GM19463 (cell line): Measurements from ENCODE around the gene FITM2.
"Not testable (repeated sequence)": the region's sequence is repeated elsewhere in the genome, so short reads cannot be mapped to it uniquely, and the experiment has no call there.

ENCODE experiments used
- ATAC-seq: cut with Tn5 transposase; IDR thresholded peaks from one replicate; pipeline ENCODE4 v1.9.1; 2021; ENCODE audit warnings: mild to moderate bottlenecking, moderate library complexity; ENCODE audit not compliant: unreplicated experiment

FITM2 gene

DNA sequence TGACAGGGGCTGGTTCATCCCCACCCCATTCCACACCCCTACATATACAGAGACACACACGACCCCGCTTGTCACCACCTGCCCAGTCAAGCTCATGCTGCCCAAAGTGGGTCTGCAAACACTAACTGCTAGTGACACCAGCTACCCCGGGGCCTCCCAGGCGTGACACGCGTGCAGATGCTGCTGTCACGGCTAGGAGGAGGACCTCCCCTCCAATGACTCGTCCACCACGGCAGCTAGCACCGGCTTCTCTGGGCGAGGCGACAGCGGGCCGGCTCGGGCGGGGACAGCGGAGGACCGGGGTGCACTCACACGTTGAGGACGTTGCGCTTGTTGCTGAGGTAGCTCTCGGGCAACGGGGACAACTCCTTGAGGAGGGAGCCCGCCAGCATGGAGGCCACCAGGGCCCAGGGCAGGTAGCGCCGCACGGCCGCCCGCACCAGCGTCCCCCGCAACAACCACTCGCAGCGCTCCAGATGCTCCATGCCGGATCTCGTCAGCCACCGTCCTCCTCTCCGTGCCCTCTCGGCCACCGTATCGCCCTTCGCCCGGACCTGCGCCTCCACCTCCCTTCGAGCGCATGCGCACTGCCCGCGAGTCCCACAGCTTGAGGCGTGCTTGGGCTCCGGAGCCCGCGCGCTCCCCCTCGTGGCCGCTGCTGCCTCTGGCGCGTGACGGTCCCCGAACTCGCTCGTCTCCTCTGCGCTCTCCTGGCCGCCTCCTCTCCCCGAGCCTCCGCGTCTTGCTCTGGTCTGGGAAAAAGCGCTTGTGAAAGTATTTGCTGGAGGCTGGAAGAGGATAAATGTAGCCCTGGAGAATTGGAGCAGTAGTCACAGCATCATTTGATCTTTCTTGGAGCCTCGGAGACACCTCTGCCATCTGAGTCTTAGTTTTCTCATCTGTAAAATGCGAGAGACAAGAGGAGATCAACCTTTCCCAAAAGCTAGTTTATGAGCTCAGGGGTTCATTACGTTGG, at the start of gene FITM2:
Gene FITM2 (minus strand): TSS at position 539 of the 976 bp plus-strand sequence. CDS start 54 bp downstream, at position 485.
- ATAC-seq, result peak; percentile 93

DNA sequence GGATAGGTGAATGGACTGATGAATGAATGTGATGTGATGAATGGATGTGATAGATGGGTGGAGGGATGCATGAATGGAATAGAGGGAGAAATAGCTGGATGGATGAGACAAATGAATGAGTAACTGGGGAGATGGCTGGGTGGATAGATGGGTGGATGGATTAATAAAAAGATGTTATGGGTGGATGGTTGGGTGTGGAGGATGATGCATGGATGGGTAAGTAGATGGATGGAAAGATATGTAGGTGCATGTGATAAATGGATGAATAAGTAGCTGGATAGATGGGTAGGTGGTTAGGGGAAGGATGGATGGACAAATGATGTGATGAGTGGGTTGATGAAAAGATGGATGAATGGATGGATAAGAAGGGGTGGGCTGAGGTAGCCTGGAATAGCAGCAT, 49.2 kb upstream of the FITM2 start:
- ATAC-seq, result no peak

DNA sequence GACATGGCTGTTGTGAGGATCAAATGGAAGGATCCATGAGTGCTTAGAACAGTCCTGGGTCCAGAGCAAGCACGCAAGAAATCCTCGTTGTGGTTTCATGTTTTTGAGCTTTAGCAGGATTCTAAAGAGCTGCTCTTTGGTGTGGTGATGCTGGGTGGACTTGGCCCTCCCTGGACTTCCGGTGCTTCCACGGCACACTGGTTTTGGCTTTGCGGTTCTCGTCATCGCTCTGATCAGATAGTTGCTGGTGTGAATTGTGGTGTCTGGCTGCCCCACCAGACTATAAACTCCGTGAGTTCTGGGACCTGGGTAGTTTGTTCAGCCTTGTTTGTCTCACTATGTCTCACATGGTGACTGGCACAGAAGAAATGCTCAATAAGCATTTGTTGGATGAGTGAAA, 47.8 kb upstream of the FITM2 start:
- no peak for ATAC-seq

DNA sequence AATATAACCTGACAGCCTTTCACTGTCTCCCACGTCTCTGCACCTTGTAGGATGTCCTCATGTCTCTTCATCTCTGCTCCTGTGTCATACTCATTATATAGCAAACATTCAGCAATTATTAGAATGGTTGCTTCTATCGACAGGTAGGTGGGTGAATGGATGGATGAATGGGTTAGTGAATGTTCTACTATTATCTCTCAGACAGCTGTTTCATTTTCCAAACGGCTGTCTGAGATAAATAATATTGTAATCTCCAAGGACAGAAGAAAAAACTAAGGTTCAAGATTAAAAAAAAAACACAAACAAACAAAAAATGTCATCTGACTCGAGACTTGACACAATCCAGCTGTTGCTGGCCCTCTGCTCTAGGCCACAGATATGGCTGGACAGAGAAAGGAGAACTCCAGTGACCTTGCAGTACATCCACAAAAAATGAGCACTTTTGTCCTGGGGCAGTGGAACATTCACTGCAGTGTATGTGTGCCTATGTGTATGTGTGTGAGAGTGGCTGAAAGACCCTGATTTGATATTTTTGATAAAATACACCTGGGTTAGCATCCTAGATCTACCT, 46.6 kb upstream of the FITM2 start:
- ATAC-seq, result no peak

DNA sequence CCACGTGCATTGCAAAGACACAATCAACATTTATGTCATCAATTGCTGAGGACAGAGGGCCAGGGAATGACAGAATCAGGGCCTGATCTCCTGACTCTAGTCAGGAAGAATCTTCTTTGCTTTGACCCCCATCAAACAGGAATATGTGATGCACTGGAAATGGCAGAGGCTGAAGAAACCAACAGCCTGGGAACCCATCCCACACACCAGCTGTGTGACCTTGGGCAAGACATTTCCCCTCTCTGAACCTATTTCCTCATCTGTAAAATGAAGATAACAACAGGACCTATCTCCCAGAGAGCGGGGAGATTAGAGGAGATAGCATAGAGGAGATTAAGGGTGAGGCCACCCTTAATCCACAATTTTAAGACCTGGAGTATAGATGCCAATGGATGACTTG, 46.0 kb upstream of the FITM2 start:
- no peak for ATAC-seq

- ATAC-seq, result no peak
Observed at GRCh38 chr20:44356353-44356723, 45.3 kb upstream of the FITM2 start.

DNA sequence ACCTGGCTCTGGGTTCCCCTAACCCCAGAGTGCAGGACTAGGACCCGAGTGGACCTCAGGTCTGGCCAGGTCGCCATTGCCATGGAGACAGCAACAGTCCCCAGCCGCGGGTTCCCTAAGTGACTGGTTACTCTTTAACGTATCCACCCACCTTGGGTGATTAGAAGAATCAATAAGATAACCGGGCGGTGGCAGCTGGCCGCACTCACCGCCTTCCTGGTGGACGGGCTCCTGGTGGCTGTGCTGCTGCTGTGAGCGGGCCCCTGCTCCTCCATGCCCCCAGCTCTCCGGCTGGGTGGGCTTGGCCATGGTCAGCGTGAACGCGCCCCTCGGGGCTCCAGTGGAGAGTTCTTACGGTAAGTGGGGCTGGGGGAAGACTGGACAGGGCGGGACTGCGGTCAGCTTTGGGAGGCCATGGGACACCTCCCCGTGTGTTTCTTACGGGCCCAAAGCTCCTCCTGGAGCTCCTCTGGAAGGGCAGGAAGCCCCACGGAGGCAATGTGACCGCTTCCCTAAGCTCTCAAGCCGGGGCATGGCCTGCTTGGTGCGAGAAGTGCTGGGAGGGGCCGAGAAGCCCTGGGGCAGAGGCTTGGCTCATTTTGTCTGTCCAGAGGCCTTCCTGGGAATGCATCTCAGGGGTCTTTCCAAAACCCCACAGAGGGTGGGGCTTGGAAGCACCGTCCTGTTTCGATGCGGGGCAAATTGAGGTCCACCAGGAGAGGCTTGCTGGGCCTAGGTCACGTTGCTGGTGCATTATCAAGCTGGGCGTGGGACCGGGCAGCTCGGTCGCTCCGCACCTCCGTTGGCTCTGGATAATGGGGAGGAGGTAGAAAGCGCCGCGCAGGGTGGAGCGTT, 44.7 kb upstream of the FITM2 start, which contains the start of gene HNF4A:
Gene HNF4A (plus strand): TSS at position 202 of the 855 bp plus-strand sequence. CDS start 106 bp downstream, at position 308.
- no peak for ATAC-seq

GRCh38 chr20:44354979-44355497, 44.0 kb upstream of the FITM2 start:
- no peak for ATAC-seq

DNA sequence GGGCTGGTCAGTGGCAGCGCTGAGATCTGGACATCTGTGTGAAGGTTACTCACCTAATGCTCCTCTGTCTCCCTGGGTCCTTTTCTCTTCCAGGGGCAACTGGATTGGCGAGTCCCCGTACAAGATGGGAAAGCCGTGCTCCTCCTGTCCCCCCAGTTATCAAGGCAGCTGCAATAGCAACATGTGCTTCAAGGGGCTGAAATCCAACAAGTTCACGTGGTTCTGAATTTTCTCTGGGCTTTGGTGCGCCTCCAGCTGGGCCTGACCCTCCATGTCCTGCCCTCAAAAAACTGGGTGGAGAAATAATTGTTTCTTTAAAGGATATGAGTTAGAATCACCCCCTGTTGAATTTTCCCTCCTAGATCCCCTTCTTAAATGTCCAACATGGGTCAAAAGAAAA, 39.6 kb upstream of the FITM2 start:
- ATAC-seq, result no peak

DNA sequence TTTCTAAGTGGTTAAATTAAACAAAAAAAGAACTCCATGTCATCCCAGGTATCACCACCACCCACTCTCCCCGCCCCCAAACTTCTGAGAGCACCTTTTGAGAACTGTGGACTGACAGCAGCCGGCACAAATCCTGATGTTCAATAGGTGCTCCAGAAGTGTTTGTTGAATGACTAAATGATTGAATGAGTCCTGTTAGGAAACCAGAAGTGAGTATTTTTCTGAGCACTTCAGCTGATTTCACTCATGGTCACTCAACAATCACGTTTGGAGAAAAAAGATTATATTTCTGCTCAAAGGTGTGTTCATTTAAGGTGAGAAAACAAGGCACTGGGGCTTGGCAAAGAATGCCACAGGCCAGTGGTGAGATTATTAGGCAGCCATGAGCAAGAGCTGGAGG, 38.3 kb upstream of the FITM2 start:
- ATAC-seq, result no peak

GRCh38 chr20:44348168-44348659, 37.2 kb upstream of the FITM2 start:
- ATAC-seq, result no peak

- not testable (repeated sequence) for ATAC-seq
Observed at GRCh38 chr20:44345941-44346340, 34.9 kb upstream of the FITM2 start.

- ATAC-seq, result no peak
Observed at GRCh38 chr20:44345147-44345546, 34.1 kb upstream of the FITM2 start.

GRCh38 chr20:44344723-44345122, 33.7 kb upstream of the FITM2 start:
- ATAC-seq, result no peak

GRCh38 chr20:44343162-44343675, 32.2 kb upstream of the FITM2 start:
- ATAC-seq, result no peak

DNA sequence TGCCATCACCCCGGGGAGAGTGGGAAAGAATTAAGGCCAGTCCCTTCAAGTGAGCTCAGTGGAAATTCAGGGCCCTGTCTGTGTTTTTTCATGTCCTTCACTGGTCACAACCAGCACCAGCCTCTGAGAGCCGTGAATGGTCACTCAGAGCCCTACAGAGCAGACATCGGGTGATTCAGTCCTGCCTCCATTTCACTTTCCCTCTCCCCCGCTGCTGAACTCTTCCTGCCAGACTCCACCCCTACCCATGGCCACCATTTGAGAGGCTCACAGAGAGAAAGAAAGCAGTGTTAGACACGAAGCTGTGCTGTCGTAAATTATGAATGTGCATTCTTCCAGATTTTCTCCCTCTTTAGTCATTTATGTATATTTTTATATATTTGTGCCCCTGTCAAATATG, 31.2 kb upstream of the FITM2 start:
- no peak for ATAC-seq

DNA sequence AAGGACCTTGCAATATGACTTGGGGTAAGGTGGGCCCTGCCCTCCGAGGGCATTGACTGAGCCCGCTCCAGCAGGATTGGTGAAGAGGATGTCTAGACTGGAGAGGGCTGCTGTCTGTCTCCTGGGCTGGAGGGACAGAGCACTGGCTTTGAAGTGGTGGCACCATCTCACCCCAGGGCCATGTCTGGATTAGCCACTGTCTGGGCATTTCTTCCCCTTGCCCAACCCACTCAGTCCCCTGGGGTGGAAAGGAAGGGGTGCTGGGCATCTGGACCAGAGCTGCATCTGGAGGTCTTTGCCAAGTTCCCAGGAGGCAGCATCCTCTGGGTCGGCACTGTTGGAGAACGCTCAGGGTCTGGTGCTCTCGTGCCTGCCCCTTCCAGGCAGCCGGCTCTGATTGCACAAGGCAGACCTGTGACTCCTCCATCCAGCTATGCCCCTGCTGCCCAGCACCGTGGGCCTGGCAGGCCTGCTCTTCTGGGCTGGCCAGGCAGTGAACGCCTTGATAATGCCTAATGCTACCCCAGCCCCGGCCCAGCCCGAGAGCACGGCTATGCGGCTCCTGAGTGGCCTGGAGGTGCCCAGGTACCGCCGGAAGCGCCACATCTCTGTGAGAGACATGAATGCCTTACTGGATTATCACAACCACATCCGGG, 25.9 kb upstream of the FITM2 start, which contains the start of gene R3HDML:
Gene R3HDML (plus strand): TSS at position 319 of the 656 bp plus-strand sequence. CDS start 115 bp downstream, at position 434.
- ATAC-seq, result no peak

DNA sequence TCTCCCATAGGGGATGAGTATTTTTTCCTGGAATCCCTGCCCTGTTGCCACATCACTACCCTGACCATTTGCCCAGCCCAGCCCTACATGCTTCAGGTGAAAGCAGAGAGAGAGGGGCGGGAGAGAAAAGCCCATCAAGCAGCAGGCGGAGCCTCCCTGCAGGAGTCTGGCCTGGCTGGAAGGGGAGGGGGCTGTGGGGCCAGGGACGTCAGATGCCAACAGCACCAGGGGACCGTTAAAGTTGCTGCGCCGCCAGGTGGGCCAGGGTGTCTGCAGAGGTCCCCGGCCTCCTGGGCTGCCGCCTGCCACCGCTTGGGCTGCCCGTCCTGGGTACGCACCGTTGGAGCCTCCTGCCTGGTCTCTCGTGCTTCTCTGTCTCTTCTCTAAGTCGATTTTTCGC, 25.1 kb upstream of the FITM2 start:
- no peak for ATAC-seq

- ATAC-seq, result no peak
Observed at GRCh38 chr20:44335675-44336074, 24.7 kb upstream of the FITM2 start.

GRCh38 chr20:44334709-44335108, 23.7 kb upstream of the FITM2 start:
- ATAC-seq, result no peak
